Neural cell (in vitro differentiated cells): ENCODE results near the gene KRT6C.

Experiments
- EP300 ChIP-seq: fragments of 450-650 bp; conservative IDR thresholded peaks from 2 replicates; pipeline ENCODE4 v1.6.1; 2014; ENCODE audit warnings: antibody characterized with exemption, mild to moderate bottlenecking, moderate library complexity; ENCODE audit not compliant: poor library complexity, severe bottlenecking
- EZH2 ChIP-seq: fragments of 200-600, 300-800 bp; shearing (Covaris generic), sonication (generic); IDR thresholded peaks from 2 replicates; pipeline ENCODE4 v1.6.1; 2014; ENCODE audit warnings: antibody characterized with exemption, low read length, borderline replicate concordance, mild to moderate bottlenecking; ENCODE audit not compliant: insufficient read depth, poor library complexity, severe bottlenecking
- MXI1 ChIP-seq: fragments of 450-650 bp; conservative IDR thresholded peaks from 2 replicates; pipeline ENCODE4 v1.6.1; 2014; ENCODE audit warnings: antibody characterized with exemption, mild to moderate bottlenecking; ENCODE audit not compliant: poor library complexity, severe bottlenecking
- POLR2AphosphoS5 ChIP-seq: IDR thresholded peaks from 2 replicates; pipeline ENCODE4 v1.6.1; 2012
- RAD21 ChIP-seq: fragments of 450-650 bp; conservative IDR thresholded peaks from 2 replicates; pipeline ENCODE4 v1.6.1; 2014; ENCODE audit warnings: antibody characterized with exemption, mild to moderate bottlenecking, moderate library complexity
- SMC3 ChIP-seq: fragments of 450-650 bp; conservative IDR thresholded peaks from 2 replicates; pipeline ENCODE4 v1.6.1; 2014; ENCODE audit warnings: antibody characterized with exemption, mild to moderate bottlenecking, moderate library complexity; ENCODE audit not compliant: poor library complexity
- TF ChIP-seq, protein P1 (sequence below): fragments of 450-650 bp; IDR thresholded peaks from 2 replicates; pipeline ENCODE4 v1.5.1; 2014; ENCODE audit warnings: antibody characterized with exemption, mild to moderate bottlenecking, moderate library complexity; ENCODE audit not compliant: poor library complexity, severe bottlenecking
- TF ChIP-seq, protein P2 (sequence below): IDR thresholded peaks from 2 replicates; pipeline ENCODE4 v1.6.1; 2012; ENCODE audit warnings: borderline replicate concordance

DNA sequence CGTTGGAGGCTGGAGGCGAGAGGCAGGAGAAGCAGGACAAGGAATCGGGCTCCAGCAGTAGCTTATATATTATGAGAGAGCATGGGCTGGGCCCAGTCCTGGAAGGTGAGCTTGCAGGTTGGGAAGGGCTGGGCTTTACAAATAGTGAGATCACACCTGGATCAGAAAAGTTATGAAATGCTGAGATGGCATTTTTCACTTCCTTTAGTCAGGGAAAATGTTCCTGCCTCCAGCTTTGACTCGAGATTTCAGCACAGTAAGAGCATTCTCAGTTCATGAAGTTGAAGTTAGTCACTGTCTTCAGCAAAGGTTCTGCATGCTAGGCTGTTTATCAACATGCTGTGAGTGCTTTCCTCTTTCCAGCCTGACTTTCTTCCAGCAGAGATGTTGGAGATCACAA, at the start of gene KRT6C:
- TF ChIP-seq, protein P1, sequence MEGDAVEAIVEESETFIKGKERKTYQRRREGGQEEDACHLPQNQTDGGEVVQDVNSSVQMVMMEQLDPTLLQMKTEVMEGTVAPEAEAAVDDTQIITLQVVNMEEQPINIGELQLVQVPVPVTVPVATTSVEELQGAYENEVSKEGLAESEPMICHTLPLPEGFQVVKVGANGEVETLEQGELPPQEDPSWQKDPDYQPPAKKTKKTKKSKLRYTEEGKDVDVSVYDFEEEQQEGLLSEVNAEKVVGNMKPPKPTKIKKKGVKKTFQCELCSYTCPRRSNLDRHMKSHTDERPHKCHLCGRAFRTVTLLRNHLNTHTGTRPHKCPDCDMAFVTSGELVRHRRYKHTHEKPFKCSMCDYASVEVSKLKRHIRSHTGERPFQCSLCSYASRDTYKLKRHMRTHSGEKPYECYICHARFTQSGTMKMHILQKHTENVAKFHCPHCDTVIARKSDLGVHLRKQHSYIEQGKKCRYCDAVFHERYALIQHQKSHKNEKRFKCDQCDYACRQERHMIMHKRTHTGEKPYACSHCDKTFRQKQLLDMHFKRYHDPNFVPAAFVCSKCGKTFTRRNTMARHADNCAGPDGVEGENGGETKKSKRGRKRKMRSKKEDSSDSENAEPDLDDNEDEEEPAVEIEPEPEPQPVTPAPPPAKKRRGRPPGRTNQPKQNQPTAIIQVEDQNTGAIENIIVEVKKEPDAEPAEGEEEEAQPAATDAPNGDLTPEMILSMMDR: no peak
- TF ChIP-seq RAD21 (no peak), EP300 (no peak), SMC3 (no peak), POLR2AphosphoS5 (no peak), EZH2 (no peak), MXI1 (no peak)
- TF ChIP-seq, protein P2, sequence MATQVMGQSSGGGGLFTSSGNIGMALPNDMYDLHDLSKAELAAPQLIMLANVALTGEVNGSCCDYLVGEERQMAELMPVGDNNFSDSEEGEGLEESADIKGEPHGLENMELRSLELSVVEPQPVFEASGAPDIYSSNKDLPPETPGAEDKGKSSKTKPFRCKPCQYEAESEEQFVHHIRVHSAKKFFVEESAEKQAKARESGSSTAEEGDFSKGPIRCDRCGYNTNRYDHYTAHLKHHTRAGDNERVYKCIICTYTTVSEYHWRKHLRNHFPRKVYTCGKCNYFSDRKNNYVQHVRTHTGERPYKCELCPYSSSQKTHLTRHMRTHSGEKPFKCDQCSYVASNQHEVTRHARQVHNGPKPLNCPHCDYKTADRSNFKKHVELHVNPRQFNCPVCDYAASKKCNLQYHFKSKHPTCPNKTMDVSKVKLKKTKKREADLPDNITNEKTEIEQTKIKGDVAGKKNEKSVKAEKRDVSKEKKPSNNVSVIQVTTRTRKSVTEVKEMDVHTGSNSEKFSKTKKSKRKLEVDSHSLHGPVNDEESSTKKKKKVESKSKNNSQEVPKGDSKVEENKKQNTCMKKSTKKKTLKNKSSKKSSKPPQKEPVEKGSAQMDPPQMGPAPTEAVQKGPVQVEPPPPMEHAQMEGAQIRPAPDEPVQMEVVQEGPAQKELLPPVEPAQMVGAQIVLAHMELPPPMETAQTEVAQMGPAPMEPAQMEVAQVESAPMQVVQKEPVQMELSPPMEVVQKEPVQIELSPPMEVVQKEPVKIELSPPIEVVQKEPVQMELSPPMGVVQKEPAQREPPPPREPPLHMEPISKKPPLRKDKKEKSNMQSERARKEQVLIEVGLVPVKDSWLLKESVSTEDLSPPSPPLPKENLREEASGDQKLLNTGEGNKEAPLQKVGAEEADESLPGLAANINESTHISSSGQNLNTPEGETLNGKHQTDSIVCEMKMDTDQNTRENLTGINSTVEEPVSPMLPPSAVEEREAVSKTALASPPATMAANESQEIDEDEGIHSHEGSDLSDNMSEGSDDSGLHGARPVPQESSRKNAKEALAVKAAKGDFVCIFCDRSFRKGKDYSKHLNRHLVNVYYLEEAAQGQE: no peak
